Measurements from ENCODE around the gene RNPEPL1.

RNPEPL1 gene

DNA sequence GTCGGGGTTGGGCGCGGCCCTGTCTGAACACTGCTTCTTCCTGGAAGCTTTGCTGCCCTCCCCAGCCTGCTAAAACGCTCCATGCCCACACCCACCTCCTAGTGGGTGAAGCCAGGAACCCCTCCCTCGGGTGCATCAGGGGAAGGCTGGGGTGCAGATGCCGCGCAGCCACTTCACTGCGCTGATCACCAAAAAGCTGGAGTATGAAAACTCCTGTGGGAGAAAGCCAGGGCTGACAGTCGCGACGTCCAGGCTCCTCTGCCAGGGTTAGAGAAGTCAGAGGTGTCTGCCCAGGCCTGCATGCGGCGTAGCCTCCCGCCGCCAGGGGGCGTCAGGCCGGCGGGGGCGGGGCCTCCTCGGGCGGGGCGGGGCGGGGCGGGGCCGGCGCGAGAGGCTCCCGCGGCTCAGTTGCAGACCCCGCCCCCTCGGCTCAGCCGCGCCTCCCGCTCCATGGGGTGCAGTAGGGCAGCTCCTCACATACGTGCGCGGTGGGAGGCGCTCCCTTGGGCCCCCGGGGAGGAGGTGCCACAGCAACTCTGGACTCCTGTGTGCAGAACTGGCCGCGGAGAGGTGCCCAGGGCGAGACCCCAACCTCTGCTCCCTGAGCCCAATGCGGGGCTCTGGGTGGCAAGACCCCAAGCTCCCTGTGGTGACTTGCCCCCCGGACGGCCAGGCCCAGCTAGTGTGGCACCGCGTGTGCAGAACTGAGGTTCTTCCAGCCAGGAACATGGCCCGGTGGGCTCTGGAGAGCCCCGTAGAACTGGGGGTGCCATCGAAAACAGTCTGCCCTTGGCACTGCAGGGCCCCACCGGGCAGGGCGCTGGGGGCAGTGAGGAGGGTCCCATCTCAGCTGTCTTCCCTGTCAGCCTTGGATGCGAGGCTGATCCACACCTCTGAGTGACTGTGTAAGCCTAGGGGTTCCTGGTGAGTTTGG is 1.8 kb upstream of the RNPEPL1 start:
- DNase-seq = peak; percentile 95

DNA sequence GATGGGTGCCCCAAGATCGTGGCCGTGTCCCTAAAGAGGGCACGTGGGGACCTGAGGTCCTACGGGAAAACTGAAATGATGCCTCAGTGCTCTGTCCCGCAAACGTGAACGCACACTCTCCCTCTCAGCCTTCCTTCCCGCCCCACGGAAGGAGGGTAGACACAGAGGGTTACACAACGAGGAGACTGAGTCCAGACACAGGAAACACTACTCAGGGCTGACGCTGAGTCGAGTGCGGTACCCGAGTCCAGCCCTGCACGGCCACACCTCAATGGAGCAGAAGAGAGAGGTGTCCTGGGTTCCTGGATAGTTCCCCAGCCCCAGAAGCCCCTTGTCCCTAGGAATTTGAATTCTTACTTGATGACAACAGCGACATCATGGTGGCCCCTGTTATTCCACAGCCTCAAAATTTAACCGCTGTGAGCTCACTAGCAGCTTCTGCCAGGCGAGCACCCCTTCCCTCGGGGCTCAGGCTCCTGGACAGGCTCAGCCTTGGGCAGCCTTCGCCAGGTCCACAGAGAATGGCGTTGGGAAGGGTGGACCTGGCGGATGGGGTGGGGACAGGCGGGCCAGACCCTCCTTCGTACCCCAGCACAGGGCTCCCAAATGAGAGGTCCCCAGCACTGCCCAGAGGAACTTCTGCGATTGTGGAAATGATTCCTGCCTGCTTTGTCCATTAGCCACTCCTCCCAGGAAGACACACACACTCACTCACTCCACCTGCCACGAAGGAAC is 980 bp upstream of the RNPEPL1 start:
- DNase-seq = no peak

DNA sequence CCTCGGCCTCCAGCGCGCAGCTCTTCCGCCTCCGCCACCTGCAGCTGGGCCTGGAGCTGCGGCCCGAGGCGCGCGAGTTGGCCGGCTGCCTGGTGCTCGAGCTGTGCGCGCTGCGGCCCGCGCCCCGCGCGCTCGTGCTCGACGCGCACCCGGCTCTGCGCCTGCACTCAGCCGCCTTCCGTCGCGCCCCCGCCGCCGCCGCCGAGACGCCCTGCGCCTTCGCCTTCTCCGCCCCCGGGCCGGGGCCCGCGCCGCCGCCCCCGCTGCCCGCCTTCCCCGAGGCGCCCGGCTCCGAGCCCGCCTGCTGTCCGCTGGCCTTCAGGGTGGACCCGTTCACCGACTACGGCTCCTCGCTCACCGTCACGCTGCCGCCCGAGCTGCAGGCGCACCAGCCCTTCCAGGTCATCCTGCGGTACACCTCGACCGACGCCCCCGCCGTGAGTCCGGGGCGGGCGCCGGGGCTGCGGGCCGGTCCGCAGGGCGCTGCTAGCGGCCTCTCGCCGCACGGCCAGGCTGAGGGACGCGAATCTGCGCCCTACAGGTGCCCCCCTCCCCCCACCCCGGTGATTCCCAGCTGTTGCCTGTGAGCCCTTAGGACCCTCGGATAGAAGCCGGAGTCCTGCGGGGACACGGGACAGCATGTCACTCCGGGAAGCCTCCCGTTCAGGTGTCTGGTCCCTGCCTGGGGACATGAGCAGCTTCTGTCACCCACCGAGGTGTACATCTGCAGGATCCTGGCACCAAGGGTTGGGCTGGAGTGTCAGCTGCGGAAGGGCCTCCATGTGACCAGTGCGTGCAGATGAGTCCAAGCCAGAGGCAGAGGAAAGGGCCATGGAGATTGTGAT is 616 bp downstream of the RNPEPL1 start:
- peak; percentile 55 for DNase-seq

DNA sequence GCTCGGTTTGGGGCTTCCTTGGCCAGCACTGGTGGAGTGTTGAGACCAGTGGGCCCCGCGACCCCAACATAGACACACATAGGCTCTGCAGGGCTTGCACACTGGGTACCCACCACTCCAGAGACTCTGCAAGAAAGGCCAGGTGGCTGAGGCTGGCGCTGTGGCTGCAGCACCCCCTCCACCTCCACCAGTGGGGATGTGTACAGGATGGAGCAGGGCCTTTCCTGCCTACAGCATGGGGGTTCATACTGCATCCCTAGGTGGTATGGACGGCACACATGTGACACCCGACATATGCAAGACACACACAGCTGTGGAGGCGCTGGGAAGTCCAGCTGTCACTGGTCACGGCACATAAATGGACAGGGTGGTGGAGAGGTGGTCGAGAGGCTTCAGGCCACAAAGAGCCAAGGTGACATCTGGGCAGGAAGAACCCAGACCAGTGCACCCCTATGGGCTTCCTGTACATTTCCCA is 1.3 kb downstream of the RNPEPL1 start:
- no peak for DNase-seq

DNA sequence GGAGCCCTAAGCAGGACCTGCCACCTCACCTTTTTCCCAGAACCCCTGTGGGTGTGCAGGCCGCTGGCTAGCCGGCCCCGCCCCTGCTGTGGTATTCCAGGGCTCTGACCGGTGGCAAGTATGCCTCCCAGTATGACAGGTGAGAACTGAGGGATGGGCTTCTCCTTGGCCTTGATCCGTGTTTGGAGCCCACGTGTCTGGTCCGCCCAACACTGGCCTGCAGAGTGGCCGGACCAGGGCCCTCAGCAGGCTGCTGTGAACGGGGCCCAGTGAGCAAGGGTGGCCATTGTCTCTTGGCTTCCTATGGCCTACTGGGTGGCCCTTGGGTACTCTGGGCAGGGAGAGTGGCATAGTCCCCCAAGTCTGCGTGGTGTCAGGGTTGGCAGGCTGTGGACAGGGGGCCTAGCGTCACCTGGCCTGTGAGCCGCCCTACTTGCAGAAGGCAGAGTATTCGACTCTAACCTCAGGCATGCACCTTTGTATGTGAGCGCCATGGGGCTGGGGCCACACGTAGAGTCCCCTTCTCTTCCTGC is 1.8 kb downstream of the RNPEPL1 start:
- DNase-seq = peak; percentile 1

DNA sequence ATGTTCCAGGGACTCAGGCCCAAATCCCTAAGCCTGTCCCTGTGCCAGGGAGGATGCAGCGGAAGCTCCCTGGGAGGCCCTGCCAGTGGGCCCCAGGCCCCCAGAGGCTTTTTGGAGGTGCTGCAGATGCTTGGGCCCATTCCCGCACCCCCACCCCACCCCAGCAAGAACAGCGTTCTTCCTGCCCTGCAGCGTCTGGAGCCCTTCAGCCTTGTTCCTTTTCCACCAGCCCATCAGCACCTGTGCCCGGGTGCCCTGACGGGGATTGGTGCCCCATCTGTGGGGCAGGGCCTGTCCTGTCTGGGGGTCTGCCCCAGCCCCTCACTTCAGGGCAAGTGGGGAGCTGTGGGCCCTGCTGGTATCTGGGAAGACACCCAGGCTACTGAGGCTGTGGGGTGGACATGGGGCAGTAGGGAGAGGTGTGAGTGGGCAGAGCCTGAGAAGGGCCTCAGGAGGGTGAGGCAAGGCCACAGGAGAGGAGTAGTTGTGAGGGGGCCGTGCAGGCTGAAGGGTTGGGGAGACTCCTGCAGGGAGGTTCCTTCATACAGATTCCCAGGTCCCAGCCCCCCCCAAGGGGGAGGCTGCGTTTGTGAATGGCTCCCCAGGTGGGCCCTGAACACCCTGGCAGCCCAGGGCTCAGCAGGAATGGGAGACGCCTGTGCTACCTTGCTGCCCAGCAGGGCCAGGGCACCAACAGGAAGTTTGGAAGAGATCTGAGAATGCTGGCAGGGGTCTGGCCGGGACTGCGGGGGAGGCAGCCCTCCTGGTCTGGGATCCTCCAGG is 2.4 kb downstream of the RNPEPL1 start:
- peak; percentile 2 for DNase-seq

DNA sequence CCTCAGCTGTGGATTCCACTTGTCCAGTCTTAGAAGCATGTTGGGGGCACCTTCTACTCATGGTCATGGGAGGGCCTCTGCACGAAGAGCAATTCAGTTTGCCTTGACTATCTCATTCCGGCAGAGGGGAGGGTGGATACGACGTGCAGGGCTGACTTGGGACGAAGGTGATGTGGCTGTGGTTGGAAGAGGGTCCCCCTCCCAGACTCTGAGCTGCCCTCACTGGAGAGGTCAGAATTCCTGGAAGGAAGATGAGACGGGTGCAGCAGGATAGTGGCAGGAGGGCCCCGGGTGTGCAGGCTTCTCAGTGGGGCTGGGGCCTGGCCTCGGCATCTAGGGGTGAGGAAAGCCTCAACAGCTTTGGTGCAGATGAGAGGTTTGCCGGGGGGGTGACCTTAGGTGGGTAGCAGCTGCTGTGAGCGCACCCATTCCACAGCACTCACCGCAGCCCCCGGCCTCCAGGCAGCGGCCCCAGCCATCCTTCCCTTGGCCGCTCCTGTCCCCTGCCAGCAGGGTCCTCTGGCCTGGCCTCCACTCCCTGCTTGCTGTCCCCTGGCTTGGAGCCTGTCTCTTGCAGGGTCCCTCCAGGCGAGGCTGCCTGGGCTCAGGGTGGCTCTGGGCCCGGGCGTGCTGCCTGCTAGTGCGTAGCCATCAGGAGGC is 3.2 kb downstream of the RNPEPL1 start:
- peak; percentile 1 for DNase-seq

DNA sequence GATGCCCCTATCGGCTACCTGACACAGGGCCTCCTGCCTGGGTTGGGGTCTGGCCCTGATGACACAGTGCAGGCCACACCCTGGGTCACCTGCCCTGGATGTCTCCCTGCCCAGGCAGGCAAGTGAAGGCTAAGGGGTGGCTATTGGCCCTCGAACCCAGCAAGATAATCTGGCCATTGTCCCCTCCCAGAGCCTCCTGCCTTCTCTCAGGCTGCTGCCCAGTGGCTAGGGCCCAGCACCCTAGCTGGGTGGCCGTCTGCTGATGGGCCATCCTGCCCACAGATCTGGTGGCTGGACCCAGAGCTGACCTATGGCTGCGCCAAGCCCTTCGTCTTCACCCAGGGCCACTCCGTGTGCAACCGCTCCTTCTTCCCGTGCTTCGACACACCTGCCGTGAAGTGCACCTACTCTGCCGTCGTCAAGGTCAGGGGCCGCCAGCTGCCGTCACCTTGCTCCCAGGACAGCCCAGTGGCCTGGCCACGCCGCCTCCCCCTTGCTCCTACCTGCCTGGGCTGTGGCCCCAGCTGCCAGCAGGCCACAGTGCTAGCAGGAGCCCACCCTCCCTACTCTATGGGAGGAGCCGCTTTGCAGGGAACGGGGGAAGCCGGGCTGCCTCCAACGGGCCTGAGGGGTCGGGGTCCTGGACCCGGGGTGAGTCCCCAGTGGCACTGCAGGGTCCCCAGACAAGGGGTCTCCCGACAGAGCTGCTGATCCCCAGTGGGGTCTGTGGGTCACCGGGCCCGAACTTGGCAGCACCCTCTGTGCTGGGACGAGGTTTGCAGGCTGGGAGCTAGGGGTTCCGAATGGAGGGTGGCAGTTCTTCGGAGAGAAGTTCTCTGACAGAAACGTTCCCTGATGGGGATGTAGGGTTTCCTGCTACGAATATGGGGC is 4.1 kb downstream of the RNPEPL1 start:
- DNase-seq = peak; percentile 1

DNA sequence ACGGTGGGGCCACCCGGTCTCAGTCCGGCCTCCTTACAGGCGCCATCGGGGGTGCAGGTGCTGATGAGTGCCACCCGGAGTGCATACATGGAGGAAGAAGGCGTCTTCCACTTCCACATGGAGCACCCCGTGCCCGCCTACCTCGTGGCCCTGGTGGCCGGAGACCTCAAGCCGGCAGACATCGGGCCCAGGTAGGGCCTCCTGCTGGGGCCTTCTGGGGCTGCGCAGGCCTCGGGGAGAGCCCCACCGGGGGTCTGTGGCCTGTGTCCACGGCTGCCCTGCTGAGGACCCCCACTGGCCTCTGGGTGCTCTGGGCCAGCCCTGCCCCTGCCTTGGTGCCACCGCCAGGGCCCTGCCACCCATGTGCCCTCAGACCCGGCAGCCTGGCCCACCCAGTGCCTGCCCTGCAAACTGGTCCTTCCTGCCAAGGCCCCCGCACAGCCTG is 4.8 kb downstream of the RNPEPL1 start:
- DNase-seq = no peak

DNA sequence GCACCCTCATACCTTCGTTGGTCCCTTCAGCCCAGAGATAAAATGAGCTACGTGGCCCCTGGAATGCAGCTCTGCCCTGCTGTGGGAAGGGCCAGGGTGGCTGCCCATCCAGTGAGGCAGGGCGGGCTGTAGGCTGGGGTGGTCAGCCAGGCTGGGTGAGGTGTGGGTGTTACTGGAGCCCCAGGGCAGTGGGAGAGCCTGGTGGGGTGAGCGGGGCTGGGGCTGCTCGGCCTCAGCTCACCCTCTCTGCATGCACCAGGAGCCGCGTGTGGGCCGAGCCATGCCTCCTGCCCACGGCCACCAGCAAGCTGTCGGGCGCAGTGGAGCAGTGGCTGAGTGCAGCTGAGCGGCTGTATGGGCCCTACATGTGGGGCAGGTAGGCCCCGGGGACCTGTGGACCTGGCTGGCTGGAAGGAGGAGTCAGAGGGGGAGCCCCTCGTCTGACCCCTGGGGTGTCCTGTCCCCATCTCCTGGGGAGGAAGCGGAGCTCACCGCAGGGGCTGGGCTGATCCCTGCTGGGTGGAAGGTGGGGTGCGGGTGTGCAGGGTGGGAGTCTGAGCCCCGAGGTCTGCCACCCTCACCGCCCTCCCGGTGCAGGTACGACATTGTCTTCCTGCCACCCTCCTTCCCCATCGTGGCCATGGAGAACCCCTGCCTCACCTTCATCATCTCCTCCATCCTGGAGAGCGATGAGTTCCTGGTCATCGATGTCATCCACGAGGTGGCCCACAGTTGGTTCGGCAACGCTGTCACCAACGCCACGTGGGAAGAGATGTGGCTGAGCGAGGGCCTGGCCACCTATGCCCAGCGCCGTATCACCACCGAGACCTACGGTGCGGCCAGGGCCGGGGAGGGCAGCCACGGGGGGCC is 5.5 kb downstream of the RNPEPL1 start:
- no peak for DNase-seq

DNA sequence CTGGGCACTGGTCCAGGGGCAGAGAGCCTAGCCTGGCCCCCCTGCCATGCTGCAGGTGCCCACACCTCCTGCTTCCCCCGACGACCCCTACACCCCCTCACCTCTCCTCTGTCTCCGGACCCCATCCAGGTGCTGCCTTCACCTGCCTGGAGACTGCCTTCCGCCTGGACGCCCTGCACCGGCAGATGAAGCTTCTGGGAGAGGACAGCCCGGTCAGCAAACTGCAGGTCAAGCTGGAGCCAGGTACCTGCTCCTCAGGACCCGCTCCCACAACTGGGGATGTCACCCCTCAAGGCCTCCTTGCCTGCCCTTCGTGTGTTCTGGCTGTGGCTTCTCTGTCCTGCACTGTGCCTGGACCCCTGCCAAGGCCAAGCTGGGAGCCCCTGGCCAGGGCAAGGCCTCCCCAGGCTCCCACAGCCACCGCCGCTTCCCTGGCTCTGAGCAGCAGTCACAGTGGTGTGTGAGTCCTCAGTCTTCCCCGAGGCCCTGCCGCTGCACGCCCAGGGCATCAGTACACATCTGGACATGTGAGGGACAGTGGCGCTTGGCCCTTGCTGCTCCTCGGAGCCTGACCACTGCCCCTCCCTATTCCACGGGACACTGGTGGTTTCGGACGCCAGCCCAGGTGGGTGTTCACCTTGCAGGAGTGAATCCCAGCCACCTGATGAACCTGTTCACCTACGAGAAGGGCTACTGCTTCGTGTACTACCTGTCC is 6.3 kb downstream of the RNPEPL1 start:
- DNase-seq = no peak

DNA sequence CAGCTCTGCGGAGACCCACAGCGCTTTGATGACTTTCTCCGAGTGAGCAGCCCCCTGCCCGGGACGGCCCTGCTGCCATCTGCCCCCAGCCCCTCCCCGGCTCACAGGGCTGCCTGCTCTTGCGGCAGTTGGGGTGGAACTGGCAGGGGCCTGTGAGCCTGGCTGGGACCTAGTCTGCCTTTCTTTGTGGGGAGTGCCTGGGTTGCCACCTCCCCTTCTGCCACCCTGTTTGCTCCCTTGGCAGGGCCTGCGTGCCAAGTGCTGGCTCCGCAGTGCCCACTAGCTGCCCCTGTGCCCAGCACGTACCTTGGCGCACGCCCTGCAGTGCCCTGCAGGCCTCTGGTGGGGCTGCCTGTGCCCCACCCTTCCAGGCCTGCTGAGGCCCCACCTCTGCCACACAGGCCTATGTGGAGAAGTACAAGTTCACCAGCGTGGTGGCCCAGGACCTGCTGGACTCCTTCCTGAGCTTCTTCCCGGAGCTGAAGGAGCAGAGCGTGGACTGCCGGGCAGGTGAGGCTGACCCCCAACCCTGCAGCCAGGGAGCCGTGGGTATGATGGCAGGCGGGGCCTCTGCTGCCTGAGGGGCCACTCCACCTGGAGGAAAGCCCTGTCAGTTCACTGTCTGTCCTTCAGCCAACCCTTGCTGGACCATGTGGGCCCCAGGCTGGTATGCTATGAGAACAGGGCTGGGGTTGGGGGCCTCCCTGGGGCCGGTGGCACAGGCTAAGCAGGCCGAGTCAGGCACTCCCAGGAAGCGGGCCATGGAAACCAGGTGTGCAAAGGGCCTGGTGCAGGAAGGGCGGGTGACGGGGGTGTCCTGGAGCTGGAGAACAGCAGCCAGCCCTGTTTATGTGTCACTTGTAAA is 7.0 kb downstream of the RNPEPL1 start:
- no peak for DNase-seq

DNA sequence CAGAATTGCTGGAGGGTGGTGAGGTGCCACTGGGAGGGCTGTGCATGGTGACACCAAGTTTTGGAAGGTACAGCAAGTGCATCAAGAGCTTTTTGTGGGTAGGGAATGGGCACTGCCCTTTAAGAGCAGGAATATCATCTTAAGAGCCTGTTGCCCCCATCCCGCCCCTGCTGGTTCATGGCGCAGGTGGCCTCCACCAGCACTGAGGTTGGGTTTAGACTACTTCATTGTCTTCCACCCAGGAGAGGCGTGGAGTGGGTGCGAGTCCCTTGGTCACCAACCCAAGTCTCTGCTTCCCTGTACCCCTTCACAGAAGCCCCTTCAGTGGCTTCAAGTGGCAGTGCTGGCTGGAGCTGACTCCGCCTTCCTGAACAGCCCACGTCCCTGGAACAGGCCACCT is 7.8 kb downstream of the RNPEPL1 start:
- DNase-seq = no peak

DNA sequence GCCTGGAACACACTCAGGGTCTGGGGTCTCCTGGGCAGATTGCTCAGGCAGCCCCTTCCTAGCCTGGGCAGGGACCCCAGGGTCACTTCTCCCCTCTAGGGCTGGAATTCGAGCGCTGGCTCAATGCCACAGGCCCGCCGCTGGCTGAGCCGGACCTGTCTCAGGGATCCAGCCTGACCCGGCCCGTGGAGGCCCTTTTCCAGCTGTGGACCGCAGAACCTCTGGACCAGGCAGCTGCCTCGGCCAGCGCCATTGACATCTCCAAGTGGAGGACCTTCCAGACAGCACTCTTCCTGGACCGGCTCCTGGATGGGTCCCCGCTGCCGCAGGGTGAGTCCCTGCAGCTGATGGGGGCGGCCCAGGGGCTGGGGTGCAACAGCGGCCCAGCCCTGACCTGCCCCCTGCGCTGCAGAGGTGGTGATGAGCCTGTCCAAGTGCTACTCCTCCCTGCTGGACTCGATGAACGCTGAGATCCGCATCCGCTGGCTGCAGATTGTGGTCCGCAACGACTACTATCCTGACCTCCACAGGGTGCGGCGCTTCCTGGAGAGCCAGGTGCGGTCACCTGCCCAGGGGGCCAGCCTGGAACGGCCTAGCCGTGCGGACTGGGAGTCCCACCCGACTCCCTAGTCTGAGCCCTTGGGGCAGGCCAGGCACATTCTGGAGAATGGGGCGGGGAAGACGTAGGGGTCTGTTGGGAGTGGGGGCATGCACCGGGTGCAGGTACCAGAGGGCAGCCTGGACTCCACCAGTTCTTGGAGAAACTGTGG is 8.3 kb downstream of the RNPEPL1 start:
- DNase-seq = no peak

DNA sequence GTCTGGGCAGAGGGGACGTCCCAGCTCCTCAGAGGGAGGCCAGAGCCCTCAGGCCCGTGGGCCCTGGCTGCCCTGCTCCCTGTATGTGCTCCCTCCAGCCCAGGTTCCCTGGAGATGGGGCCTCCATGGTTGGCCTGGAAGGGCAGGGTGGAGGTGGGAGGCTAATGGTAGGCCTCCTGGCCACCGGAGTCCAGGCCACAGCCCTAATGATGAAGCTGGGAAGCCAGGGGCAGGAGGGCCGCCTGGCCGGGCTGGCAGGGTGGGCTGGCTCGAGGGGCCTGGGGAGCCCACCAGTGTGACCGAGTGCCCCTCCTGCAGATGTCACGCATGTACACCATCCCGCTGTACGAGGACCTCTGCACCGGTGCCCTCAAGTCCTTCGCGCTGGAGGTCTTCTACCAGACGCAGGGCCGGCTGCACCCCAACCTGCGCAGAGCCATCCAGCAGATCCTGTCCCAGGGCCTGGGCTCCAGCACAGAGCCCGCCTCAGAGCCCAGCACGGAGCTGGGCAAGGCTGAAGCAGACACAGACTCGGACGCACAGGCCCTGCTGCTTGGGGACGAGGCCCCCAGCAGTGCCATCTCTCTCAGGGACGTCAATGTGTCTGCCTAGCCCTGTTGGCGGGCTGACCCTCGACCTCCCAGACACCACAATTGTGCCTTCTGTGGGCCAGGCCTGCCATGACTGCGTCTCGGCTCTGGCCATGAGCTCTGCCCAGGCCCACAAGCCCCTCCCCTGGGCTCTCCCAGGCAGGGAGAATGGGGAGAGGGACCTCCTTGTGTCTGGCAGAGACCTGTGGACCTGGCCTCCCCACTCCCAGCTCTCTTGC is 9.2 kb downstream of the RNPEPL1 start:
- DNase-seq = no peak

DNA sequence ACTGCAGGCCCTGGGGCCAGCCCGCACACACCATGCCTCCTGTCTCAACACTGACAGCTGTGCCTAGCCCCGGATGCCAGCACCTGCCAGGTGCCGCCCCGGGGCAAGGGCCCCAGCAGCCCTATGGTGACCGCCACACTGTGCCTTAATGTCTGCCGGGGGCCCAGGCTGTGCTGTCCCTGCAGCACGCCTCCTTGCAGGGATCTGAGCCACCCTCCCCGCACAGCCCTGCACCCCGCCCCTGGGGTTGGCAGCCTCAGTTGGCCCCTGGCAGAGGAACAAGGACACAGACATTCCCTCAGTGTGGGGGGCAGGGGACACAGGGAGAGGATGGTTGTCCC is 9.8 kb downstream of the RNPEPL1 start:
- no peak for DNase-seq
